HEK293 (cell line): ENCODE measurements around the gene ARRB2.

Experiments
- KLF10 ChIP-seq: fragments of 450-650 bp; IDR thresholded peaks from 2 replicates; pipeline ENCODE4 v1.5.1; 2018; ENCODE audit warnings: missing biosample characterization, mild to moderate bottlenecking, missing genetic modification characterization
- MYNN ChIP-seq: fragments of 450-650 bp; formaldehyde crosslinking; IDR thresholded peaks from 2 replicates; pipeline ENCODE4 v1.5.1; 2016; ENCODE audit warnings: missing biosample characterization, missing genetic modification characterization, borderline replicate concordance
- YY2 ChIP-seq: fragments of 450-650 bp; formaldehyde crosslinking; IDR thresholded peaks from 2 replicates; pipeline ENCODE4 v1.5.1; 2016; ENCODE audit warnings: missing biosample characterization, missing genetic modification characterization
- ZNF248 ChIP-seq: fragments of 450-650 bp; formaldehyde crosslinking; IDR thresholded peaks from 2 replicates; pipeline ENCODE4 v1.5.1; 2017; ENCODE audit warnings: missing biosample characterization, missing genetic modification characterization
- ZNF350 ChIP-seq: fragments of 450-650 bp; formaldehyde crosslinking; IDR thresholded peaks from 2 replicates; pipeline ENCODE4 v1.5.0; 2017; ENCODE audit warnings: missing biosample characterization, mild to moderate bottlenecking, missing genetic modification characterization
- ZNF639 ChIP-seq: fragments of 450-650 bp; formaldehyde crosslinking; IDR thresholded peaks from 2 replicates; pipeline ENCODE4 v1.5.1; 2016; ENCODE audit warnings: missing biosample characterization, missing genetic modification characterization
- ZNF830 ChIP-seq: fragments of 450-650 bp; IDR thresholded peaks from 2 replicates; pipeline ENCODE4 v1.5.0; 2018; ENCODE audit warnings: missing biosample characterization, missing genetic modification characterization, low read depth, mild to moderate bottlenecking, moderate library complexity
- TF ChIP-seq, protein P1 (sequence below): fragments of 450-650 bp; formaldehyde crosslinking; IDR thresholded peaks from 2 replicates; pipeline ENCODE4 v1.5.1; 2016; ENCODE audit warnings: missing biosample characterization, missing genetic modification characterization
- TF ChIP-seq, protein P2 (sequence below): fragments of 450-650 bp; formaldehyde crosslinking; IDR thresholded peaks from 2 replicates; pipeline ENCODE4 v1.5.1; 2016; ENCODE audit warnings: missing biosample characterization, missing genetic modification characterization
- TF ChIP-seq, protein P3 (sequence below): sonication (generic); formaldehyde crosslinking; IDR thresholded peaks from 2 replicates; pipeline ENCODE4 v1.8.1; 2022; ENCODE audit warnings: mild to moderate bottlenecking, moderate library complexity, missing genetic modification reagents
- TF ChIP-seq, protein P4 (sequence below): fragments of 450-650 bp; formaldehyde crosslinking; IDR thresholded peaks from 2 replicates; pipeline ENCODE4 v1.5.1; 2016; ENCODE audit warnings: missing biosample characterization, missing genetic modification characterization, borderline replicate concordance
- TF ChIP-seq, protein P5 (sequence below): fragments of 450-650 bp; formaldehyde crosslinking; IDR thresholded peaks from 2 replicates; pipeline ENCODE4 v1.5.1; 2016; ENCODE audit warnings: missing biosample characterization, missing genetic modification characterization
- TF ChIP-seq, protein P6 (sequence below): fragments of 450-650 bp; formaldehyde crosslinking; IDR thresholded peaks from 2 replicates; pipeline ENCODE4 v1.5.1; 2016; ENCODE audit warnings: missing biosample characterization, missing genetic modification characterization, borderline replicate concordance

- TF ChIP-seq, protein P1, sequence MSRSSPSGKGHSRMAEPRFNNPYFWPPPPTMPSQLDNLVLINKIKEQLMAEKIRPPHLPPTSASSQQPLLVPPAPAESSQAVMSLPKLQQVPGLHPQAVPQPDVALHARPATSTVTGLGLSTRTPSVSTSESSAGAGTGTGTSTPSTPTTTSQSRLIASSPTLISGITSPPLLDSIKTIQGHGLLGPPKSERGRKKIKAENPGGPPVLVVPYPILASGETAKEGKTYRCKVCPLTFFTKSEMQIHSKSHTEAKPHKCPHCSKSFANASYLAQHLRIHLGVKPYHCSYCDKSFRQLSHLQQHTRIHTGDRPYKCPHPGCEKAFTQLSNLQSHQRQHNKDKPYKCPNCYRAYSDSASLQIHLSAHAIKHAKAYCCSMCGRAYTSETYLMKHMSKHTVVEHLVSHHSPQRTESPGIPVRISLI (tag by site-specific recombination): no peak
- TF ChIP-seq YY2: no peak
- TF ChIP-seq ZNF639 (tag by site-specific recombination): no peak
- no peak for TF ChIP-seq KLF10
- TF ChIP-seq, protein P2, sequence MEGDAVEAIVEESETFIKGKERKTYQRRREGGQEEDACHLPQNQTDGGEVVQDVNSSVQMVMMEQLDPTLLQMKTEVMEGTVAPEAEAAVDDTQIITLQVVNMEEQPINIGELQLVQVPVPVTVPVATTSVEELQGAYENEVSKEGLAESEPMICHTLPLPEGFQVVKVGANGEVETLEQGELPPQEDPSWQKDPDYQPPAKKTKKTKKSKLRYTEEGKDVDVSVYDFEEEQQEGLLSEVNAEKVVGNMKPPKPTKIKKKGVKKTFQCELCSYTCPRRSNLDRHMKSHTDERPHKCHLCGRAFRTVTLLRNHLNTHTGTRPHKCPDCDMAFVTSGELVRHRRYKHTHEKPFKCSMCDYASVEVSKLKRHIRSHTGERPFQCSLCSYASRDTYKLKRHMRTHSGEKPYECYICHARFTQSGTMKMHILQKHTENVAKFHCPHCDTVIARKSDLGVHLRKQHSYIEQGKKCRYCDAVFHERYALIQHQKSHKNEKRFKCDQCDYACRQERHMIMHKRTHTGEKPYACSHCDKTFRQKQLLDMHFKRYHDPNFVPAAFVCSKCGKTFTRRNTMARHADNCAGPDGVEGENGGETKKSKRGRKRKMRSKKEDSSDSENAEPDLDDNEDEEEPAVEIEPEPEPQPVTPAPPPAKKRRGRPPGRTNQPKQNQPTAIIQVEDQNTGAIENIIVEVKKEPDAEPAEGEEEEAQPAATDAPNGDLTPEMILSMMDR (tag by site-specific recombination): no peak
- TF ChIP-seq, protein P3, sequence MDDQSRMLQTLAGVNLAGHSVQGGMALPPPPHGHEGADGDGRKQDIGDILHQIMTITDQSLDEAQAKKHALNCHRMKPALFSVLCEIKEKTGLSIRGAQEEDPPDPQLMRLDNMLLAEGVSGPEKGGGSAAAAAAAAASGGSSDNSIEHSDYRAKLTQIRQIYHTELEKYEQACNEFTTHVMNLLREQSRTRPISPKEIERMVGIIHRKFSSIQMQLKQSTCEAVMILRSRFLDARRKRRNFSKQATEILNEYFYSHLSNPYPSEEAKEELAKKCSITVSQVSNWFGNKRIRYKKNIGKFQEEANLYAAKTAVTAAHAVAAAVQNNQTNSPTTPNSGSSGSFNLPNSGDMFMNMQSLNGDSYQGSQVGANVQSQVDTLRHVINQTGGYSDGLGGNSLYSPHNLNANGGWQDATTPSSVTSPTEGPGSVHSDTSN (CRISPR knock-in tag): no peak
- TF ChIP-seq, protein P4, sequence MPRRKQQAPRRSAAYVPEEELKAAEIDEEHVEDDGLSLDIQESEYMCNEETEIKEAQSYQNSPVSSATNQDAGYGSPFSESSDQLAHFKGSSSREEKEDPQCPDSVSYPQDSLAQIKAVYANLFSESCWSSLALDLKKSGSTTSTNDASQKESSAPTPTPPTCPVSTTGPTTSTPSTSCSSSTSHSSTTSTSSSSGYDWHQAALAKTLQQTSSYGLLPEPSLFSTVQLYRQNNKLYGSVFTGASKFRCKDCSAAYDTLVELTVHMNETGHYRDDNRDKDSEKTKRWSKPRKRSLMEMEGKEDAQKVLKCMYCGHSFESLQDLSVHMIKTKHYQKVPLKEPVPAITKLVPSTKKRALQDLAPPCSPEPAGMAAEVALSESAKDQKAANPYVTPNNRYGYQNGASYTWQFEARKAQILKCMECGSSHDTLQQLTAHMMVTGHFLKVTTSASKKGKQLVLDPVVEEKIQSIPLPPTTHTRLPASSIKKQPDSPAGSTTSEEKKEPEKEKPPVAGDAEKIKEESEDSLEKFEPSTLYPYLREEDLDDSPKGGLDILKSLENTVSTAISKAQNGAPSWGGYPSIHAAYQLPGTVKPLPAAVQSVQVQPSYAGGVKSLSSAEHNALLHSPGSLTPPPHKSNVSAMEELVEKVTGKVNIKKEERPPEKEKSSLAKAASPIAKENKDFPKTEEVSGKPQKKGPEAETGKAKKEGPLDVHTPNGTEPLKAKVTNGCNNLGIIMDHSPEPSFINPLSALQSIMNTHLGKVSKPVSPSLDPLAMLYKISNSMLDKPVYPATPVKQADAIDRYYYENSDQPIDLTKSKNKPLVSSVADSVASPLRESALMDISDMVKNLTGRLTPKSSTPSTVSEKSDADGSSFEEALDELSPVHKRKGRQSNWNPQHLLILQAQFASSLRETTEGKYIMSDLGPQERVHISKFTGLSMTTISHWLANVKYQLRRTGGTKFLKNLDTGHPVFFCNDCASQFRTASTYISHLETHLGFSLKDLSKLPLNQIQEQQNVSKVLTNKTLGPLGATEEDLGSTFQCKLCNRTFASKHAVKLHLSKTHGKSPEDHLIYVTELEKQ: no peak
- TF ChIP-seq, protein P5, sequence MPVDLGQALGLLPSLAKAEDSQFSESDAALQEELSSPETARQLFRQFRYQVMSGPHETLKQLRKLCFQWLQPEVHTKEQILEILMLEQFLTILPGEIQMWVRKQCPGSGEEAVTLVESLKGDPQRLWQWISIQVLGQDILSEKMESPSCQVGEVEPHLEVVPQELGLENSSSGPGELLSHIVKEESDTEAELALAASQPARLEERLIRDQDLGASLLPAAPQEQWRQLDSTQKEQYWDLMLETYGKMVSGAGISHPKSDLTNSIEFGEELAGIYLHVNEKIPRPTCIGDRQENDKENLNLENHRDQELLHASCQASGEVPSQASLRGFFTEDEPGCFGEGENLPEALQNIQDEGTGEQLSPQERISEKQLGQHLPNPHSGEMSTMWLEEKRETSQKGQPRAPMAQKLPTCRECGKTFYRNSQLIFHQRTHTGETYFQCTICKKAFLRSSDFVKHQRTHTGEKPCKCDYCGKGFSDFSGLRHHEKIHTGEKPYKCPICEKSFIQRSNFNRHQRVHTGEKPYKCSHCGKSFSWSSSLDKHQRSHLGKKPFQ (tag by site-specific recombination): no peak
- TF ChIP-seq ZNF830 (tag by site-specific recombination): no peak
- TF ChIP-seq ZNF248 (tag by site-specific recombination): no peak
- no peak for TF ChIP-seq ZNF350
- TF ChIP-seq, protein P6, sequence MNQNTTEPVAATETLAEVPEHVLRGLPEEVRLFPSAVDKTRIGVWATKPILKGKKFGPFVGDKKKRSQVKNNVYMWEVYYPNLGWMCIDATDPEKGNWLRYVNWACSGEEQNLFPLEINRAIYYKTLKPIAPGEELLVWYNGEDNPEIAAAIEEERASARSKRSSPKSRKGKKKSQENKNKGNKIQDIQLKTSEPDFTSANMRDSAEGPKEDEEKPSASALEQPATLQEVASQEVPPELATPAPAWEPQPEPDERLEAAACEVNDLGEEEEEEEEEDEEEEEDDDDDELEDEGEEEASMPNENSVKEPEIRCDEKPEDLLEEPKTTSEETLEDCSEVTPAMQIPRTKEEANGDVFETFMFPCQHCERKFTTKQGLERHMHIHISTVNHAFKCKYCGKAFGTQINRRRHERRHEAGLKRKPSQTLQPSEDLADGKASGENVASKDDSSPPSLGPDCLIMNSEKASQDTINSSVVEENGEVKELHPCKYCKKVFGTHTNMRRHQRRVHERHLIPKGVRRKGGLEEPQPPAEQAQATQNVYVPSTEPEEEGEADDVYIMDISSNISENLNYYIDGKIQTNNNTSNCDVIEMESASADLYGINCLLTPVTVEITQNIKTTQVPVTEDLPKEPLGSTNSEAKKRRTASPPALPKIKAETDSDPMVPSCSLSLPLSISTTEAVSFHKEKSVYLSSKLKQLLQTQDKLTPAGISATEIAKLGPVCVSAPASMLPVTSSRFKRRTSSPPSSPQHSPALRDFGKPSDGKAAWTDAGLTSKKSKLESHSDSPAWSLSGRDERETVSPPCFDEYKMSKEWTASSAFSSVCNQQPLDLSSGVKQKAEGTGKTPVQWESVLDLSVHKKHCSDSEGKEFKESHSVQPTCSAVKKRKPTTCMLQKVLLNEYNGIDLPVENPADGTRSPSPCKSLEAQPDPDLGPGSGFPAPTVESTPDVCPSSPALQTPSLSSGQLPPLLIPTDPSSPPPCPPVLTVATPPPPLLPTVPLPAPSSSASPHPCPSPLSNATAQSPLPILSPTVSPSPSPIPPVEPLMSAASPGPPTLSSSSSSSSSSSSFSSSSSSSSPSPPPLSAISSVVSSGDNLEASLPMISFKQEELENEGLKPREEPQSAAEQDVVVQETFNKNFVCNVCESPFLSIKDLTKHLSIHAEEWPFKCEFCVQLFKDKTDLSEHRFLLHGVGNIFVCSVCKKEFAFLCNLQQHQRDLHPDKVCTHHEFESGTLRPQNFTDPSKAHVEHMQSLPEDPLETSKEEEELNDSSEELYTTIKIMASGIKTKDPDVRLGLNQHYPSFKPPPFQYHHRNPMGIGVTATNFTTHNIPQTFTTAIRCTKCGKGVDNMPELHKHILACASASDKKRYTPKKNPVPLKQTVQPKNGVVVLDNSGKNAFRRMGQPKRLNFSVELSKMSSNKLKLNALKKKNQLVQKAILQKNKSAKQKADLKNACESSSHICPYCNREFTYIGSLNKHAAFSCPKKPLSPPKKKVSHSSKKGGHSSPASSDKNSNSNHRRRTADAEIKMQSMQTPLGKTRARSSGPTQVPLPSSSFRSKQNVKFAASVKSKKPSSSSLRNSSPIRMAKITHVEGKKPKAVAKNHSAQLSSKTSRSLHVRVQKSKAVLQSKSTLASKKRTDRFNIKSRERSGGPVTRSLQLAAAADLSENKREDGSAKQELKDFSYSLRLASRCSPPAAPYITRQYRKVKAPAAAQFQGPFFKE: no peak
- TF ChIP-seq MYNN (tag by site-specific recombination): no peak
These were observed 43.3 kb upstream of the ARRB2 start for GRCh38 chr17:4667166-4667565.
